ENCODE measurements around the gene NMRK1. TPM values are rescaled to one million over a fixed set of nuclear protein-coding genes. Genes with fewer than 3 reads are reported as not detected.
A peak's percentile ranks its signal among the peaks of the same experiment; 100 is the strongest.

The NMRK1 gene
- total and polyA plus RNA-seq, 2 of the 13 experiments (the other 11 are each of a cell fraction or from before 2014, with no cell fraction given), result 9.1 to 12.9 TPM

GRCh38 chr9:75054368-75055001 is 33.5 kb downstream of the NMRK1 start (continued):
- TF ChIP-seq KDM1A (CRISPR knock-in tag; IDR thresholded peaks at IDR 0.05) (peak; percentile 64; the same call in 1 of the 2 replicates), TOPORS (CRISPR knock-in tag; IDR thresholded peaks at IDR 0.05) (no peak), ZNF773 (CRISPR knock-in tag; IDR thresholded peaks at IDR 0.05; ENCODE audit: borderline replicate concordance) (no peak), ZBTB8A (CRISPR knock-in tag; IDR thresholded peaks at IDR 0.05; ENCODE audit: borderline replicate concordance, low read depth) (no peak), KDM5B (CRISPR knock-in tag; IDR thresholded peaks at IDR 0.05; ENCODE audit: borderline replicate concordance) (no peak), JDP2 (CRISPR knock-in tag; IDR thresholded peaks at IDR 0.05; ENCODE audit: borderline replicate concordance) (no peak), ZFX (CRISPR knock-in tag; IDR thresholded peaks at IDR 0.05; ENCODE audit: low read depth) (no peak), ZNF3 (CRISPR knock-in tag; IDR thresholded peaks at IDR 0.05) (peak; percentile 50; the same call in 1 of the 2 replicates), ZNF124 (CRISPR knock-in tag; IDR thresholded peaks at IDR 0.05) (no peak), HNRNPUL1 (IDR thresholded peaks at IDR 0.05; ENCODE audit: low read depth, low read length) (no peak), ZNF569 (CRISPR knock-in tag; IDR thresholded peaks at IDR 0.05; ENCODE audit: borderline replicate concordance) (no peak), PRDM4 (CRISPR knock-in tag; IDR thresholded peaks at IDR 0.05; ENCODE audit: borderline replicate concordance) (no peak), KLF6 (CRISPR knock-in tag; IDR thresholded peaks at IDR 0.05) (no peak), TCF7 (IDR thresholded peaks at IDR 0.05; ENCODE audit: low read depth) (no peak), NCOA2 (CRISPR knock-in tag; IDR thresholded peaks at IDR 0.05) (peak; percentile 33; the same call in 1 of the 2 replicates), SOX5 (CRISPR knock-in tag; IDR thresholded peaks at IDR 0.05; ENCODE audit: borderline replicate concordance) (no peak), SKI (IDR thresholded peaks at IDR 0.05; ENCODE audit: partially characterized antibody) (peak; percentile 24), CCAR2 (optimal IDR thresholded peaks at IDR 0.05; ENCODE audit: low read depth, low read length) (no peak), ZMYM3 (CRISPR knock-in tag; IDR thresholded peaks at IDR 0.05) (peak; percentile 45), YEATS2 (CRISPR knock-in tag; IDR thresholded peaks at IDR 0.05; ENCODE audit: borderline replicate concordance) (no peak), POLR2A (IDR thresholded peaks at IDR 0.05; ENCODE audit: insufficient read depth in 1 of 2, low read depth in 2 of 2, low read length in 2 of 2) (no peak), RAD21 (CRISPR knock-in tag; IDR thresholded peaks at IDR 0.05) (no peak), CBX1 (IDR thresholded peaks at IDR 0.05; ENCODE audit: low read depth) (no peak)
- TF ChIP-seq, protein P1, sequence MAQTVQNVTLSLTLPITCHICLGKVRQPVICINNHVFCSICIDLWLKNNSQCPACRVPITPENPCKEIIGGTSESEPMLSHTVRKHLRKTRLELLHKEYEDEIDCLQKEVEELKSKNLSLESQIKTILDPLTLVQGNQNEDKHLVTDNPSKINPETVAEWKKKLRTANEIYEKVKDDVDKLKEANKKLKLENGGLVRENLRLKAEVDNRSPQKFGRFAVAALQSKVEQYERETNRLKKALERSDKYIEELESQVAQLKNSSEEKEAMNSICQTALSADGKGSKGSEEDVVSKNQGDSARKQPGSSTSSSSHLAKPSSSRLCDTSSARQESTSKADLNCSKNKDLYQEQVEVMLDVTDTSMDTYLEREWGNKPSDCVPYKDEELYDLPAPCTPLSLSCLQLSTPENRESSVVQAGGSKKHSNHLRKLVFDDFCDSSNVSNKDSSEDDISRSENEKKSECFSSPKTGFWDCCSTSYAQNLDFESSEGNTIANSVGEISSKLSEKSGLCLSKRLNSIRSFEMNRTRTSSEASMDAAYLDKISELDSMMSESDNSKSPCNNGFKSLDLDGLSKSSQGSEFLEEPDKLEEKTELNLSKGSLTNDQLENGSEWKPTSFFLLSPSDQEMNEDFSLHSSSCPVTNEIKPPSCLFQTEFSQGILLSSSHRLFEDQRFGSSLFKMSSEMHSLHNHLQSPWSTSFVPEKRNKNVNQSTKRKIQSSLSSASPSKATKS (CRISPR knock-in tag; IDR thresholded peaks at IDR 0.05), result no peak
- TF ChIP-seq, protein P2, sequence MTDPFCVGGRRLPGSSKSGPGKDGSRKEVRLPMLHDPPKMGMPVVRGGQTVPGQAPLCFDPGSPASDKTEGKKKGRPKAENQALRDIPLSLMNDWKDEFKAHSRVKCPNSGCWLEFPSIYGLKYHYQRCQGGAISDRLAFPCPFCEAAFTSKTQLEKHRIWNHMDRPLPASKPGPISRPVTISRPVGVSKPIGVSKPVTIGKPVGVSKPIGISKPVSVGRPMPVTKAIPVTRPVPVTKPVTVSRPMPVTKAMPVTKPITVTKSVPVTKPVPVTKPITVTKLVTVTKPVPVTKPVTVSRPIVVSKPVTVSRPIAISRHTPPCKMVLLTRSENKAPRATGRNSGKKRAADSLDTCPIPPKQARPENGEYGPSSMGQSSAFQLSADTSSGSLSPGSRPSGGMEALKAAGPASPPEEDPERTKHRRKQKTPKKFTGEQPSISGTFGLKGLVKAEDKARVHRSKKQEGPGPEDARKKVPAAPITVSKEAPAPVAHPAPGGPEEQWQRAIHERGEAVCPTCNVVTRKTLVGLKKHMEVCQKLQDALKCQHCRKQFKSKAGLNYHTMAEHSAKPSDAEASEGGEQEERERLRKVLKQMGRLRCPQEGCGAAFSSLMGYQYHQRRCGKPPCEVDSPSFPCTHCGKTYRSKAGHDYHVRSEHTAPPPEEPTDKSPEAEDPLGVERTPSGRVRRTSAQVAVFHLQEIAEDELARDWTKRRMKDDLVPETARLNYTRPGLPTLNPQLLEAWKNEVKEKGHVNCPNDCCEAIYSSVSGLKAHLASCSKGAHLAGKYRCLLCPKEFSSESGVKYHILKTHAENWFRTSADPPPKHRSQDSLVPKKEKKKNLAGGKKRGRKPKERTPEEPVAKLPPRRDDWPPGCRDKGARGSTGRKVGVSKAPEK (CRISPR knock-in tag; IDR thresholded peaks at IDR 0.05; ENCODE audit: borderline replicate concordance), result no peak

All from HepG2 (cell line).